SW 1271 (cell line): Measurements from ENCODE around the gene MOXD1.

ENCODE experiments used
- DNase-seq, 2 experiments: peaks; one replicate each; lab custom pipeline; 2025; lab: John Stamatoyannopoulos, UW

The MOXD1 gene

GRCh38 chr6:132399376-132400074 lies 1.8 kb downstream of the MOXD1 start:
- no peak for DNase-seq

GRCh38 chr6:132395015-132395597 lies 6.2 kb downstream of the MOXD1 start:
- DNase-seq, result no peak

GRCh38 chr6:132392792-132393191 lies 8.5 kb downstream of the MOXD1 start:
- DNase-seq, result no peak

- no peak for DNase-seq
Measured at GRCh38 chr6:132392270-132392646, 9.0 kb downstream of the MOXD1 start.

GRCh38 chr6:132391391-132392269 lies 9.6 kb downstream of the MOXD1 start:
- DNase-seq, result no peak

GRCh38 chr6:132390451-132390850 lies 10.8 kb downstream of the MOXD1 start:
- DNase-seq, result no peak

GRCh38 chr6:132390017-132390416 lies 11.3 kb downstream of the MOXD1 start:
- DNase-seq, result no peak

- no peak for DNase-seq
Measured at GRCh38 chr6:132388291-132388690, 13.0 kb downstream of the MOXD1 start.

GRCh38 chr6:132382630-132383175 lies 18.6 kb downstream of the MOXD1 start:
- no peak for DNase-seq

- no peak for DNase-seq
Measured at GRCh38 chr6:132381381-132381780, 19.9 kb downstream of the MOXD1 start.

- no peak for DNase-seq
Measured at GRCh38 chr6:132380358-132381029, 20.8 kb downstream of the MOXD1 start.

GRCh38 chr6:132369526-132369925 lies 31.7 kb downstream of the MOXD1 start:
- DNase-seq, result no peak

- no peak for DNase-seq
Measured at GRCh38 chr6:132368916-132369481, 32.3 kb downstream of the MOXD1 start.

GRCh38 chr6:132365281-132365907 lies 35.9 kb downstream of the MOXD1 start:
- DNase-seq, result no peak

- DNase-seq, result no peak
Measured at GRCh38 chr6:132364306-132365074, 36.8 kb downstream of the MOXD1 start.

- DNase-seq, result no peak
Measured at GRCh38 chr6:132362442-132363185, 38.7 kb downstream of the MOXD1 start.

- DNase-seq, result no peak
Measured at GRCh38 chr6:132361101-132361500, 40.2 kb downstream of the MOXD1 start.

GRCh38 chr6:132359886-132360285 lies 41.4 kb downstream of the MOXD1 start:
- DNase-seq, result no peak

- peak in 1 of 2 experiments; percentile 37 for DNase-seq
Measured at GRCh38 chr6:132357120-132357519, 44.2 kb downstream of the MOXD1 start.
